ENCODE data around the gene KLF3. TPM values are rescaled to one million over a fixed set of nuclear protein-coding genes. Genes with fewer than 3 reads are reported as not detected.
A peak's percentile ranks its signal among the peaks of the same experiment; 100 is the strongest.

Gene KLF3
- total RNA-seq, 1 donor from 2014 or later = 60.9 TPM

- peaks cover 27% of the 10 kb centered on the region for H3K4me1 Mint-ChIP-seq
- H3K36me3 Mint-ChIP-seq = peaks cover 31% of the 10 kb centered on the region
- no peak overlapping the region for H3K4me3 Mint-ChIP-seq
- H3K9me3 Mint-ChIP-seq = peaks cover 5% of the 10 kb centered on the region
- TF ChIP-seq CTCF (IDR thresholded peaks at IDR 0.05; ENCODE audit: unreplicated experiment) = no peak
- H3K27me3 Mint-ChIP-seq (ENCODE audit: low read depth) = no peaks in the 10 kb centered on the region
- DNase-seq (ENCODE audit: low spot score in 2 of 2, unreplicated experiment in 2 of 2) = no peak
- H3K27ac Mint-ChIP-seq = peak overlapping the region; percentile 90
Measured at GRCh38 chr4:38681281-38681991, 17.4 kb downstream of the KLF3 start.

- peaks cover 5% of the 10 kb centered on the region for H3K9me3 Mint-ChIP-seq
- H3K4me3 Mint-ChIP-seq = no peak overlapping the region
- H3K27me3 Mint-ChIP-seq (ENCODE audit: low read depth) = no peaks in the 10 kb centered on the region
- peak overlapping the region; percentile 76 for H3K27ac Mint-ChIP-seq
- peaks cover 35% of the 10 kb centered on the region for H3K36me3 Mint-ChIP-seq
- no peak for DNase-seq (ENCODE audit: low spot score in 2 of 2, unreplicated experiment in 2 of 2)
- TF ChIP-seq CTCF (IDR thresholded peaks at IDR 0.05; ENCODE audit: unreplicated experiment) = no peak
- H3K4me1 Mint-ChIP-seq = peaks cover 29% of the 10 kb centered on the region
Measured at GRCh38 chr4:38682336-38682735, 18.3 kb downstream of the KLF3 start.

GRCh38 chr4:38683276-38683675 is 19.3 kb downstream of the KLF3 start:
- TF ChIP-seq CTCF (IDR thresholded peaks at IDR 0.05; ENCODE audit: unreplicated experiment) = no peak
- no peak overlapping the region for H3K4me3 Mint-ChIP-seq
- H3K27ac Mint-ChIP-seq = no peak overlapping the region
- H3K36me3 Mint-ChIP-seq = peaks cover 40% of the 10 kb centered on the region
- no peaks in the 10 kb centered on the region for H3K27me3 Mint-ChIP-seq (ENCODE audit: low read depth)
- no peak for DNase-seq (ENCODE audit: low spot score in 2 of 2, unreplicated experiment in 2 of 2)
- peaks cover 5% of the 10 kb centered on the region for H3K9me3 Mint-ChIP-seq
- peaks cover 22% of the 10 kb centered on the region for H3K4me1 Mint-ChIP-seq

GRCh38 chr4:38684271-38684670 is 20.3 kb downstream of the KLF3 start:
- H3K4me3 Mint-ChIP-seq = no peak overlapping the region
- peaks cover 42% of the 10 kb centered on the region for H3K36me3 Mint-ChIP-seq
- H3K27me3 Mint-ChIP-seq (ENCODE audit: low read depth) = no peaks in the 10 kb centered on the region
- H3K9me3 Mint-ChIP-seq = no peaks in the 10 kb centered on the region
- H3K4me1 Mint-ChIP-seq = peaks cover 22% of the 10 kb centered on the region
- no peak overlapping the region for H3K27ac Mint-ChIP-seq
- no peak for TF ChIP-seq CTCF (IDR thresholded peaks at IDR 0.05; ENCODE audit: unreplicated experiment)
- no peak for DNase-seq (ENCODE audit: low spot score in 2 of 2, unreplicated experiment in 2 of 2)

- peak overlapping the region; percentile 12 for H3K27ac Mint-ChIP-seq
- H3K4me1 Mint-ChIP-seq = peaks cover 15% of the 10 kb centered on the region
- H3K4me3 Mint-ChIP-seq = no peak overlapping the region
- no peak for DNase-seq (ENCODE audit: low spot score in 2 of 2, unreplicated experiment in 2 of 2)
- no peaks in the 10 kb centered on the region for H3K9me3 Mint-ChIP-seq
- TF ChIP-seq CTCF (IDR thresholded peaks at IDR 0.05; ENCODE audit: unreplicated experiment) = no peak
- H3K27me3 Mint-ChIP-seq (ENCODE audit: low read depth) = no peaks in the 10 kb centered on the region
- peaks cover 44% of the 10 kb centered on the region for H3K36me3 Mint-ChIP-seq
Measured at GRCh38 chr4:38684951-38685844, 21.2 kb downstream of the KLF3 start.
